KMS-11 (cell line): ENCODE results near the gene SERPINA9.
"Not testable (repeated sequence)": the region's sequence is repeated elsewhere in the genome, so short reads cannot be mapped to it uniquely, and the experiment has no call there.

ENCODE experiments used
- H2AFZ ChIP-seq: fragments of 200-600 bp; sonication (generic); 2 replicates; pipeline ENCODE4 v1.6.1; 2016; ENCODE audit warnings: antibody characterized with exemption, mixed run types, low read depth
- H3K27ac ChIP-seq: fragments of 200-600 bp; sonication (generic); 2 replicates; pipeline ENCODE4 v1.6.1; 2016; ENCODE audit warnings: mild to moderate bottlenecking, mixed run types
- H3K27me3 ChIP-seq: fragments of 200-600 bp; sonication (generic); 2 replicates; pipeline ENCODE4 v1.6.1; 2017; ENCODE audit warnings: mild to moderate bottlenecking, low read depth, mixed run types, moderate library complexity; ENCODE audit not compliant: insufficient read depth
- H3K36me3 ChIP-seq: fragments of 200-600 bp; sonication (generic); 2 replicates; pipeline ENCODE4 v1.6.1; 2017; ENCODE audit warnings: mild to moderate bottlenecking, mixed run types; ENCODE audit not compliant: insufficient read depth
- H3K4me1 ChIP-seq: fragments of 200-600 bp; sonication (generic); 2 replicates; pipeline ENCODE4 v1.6.1; 2016; ENCODE audit warnings: mild to moderate bottlenecking, low read depth, mixed run types; ENCODE audit not compliant: poor library complexity, severe bottlenecking
- H3K4me2 ChIP-seq: fragments of 200-600 bp; sonication (generic); 2 replicates; pipeline ENCODE4 v1.7.0; 2016; ENCODE audit warnings: mild to moderate bottlenecking, mixed run types
- H3K4me3 ChIP-seq: fragments of 200-600 bp; sonication (generic); IDR thresholded peaks from 2 replicates; pipeline ENCODE4 v1.6.1; 2017; ENCODE audit warnings: low read depth, low read length, mixed read lengths; ENCODE audit not compliant: insufficient read depth
- H3K79me2 ChIP-seq: fragments of 200-600 bp; sonication (generic); 2 replicates; pipeline ENCODE4 v1.6.1; 2016; ENCODE audit warnings: low read depth, mixed run types; ENCODE audit not compliant: insufficient read depth
- H3K9ac ChIP-seq: fragments of 200-600 bp; sonication (generic); 2 replicates; pipeline ENCODE4 v1.6.1; 2016; ENCODE audit warnings: mild to moderate bottlenecking, mixed run types
- H4K20me1 ChIP-seq: fragments of 200-600 bp; sonication (generic); 2 replicates; pipeline ENCODE4 v1.6.1; 2016; ENCODE audit warnings: mild to moderate bottlenecking, mixed run types; ENCODE audit not compliant: insufficient read depth
- TF ChIP-seq, protein P1 (sequence below): fragments of 200-600 bp; sonication (generic); conservative IDR thresholded peaks from 2 replicates; pipeline ENCODE4 v1.6.1; 2017; ENCODE audit warnings: low read depth, mild to moderate bottlenecking, antibody characterized with exemption, low read length, moderate library complexity, mixed read lengths

SERPINA9 gene

DNA sequence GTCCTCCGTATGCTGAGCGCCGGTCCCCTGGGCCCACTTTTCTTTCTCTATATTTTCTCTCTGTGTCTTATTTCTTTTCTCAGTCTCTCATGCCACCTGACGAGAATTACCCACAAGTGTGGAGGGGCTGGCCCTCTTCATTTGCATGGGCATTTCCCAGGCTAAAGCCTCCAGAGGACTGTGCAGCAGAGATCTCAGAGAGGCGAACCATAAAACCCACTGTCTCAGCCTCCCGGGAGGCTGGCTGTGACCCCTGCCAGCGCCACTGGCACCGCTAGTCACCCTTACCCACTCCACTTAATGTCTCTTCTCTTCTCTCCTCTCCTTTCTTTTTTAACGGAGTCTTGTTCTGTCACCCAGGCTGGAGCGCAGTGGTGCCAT is 7.1 kb upstream of the SERPINA9 start:
- H2AFZ ChIP-seq = no peak overlapping the region
- no peaks in the 10 kb centered on the region for H4K20me1 ChIP-seq
- no peak overlapping the region for H3K4me2 ChIP-seq
- H3K79me2 ChIP-seq = no peaks in the 10 kb centered on the region
- no peak overlapping the region for H3K9ac ChIP-seq
- H3K4me3 ChIP-seq = no peak overlapping the region
- H3K4me1 ChIP-seq = no peaks in the 10 kb centered on the region
- no peak overlapping the region for H3K27ac ChIP-seq
- TF ChIP-seq, protein P1, sequence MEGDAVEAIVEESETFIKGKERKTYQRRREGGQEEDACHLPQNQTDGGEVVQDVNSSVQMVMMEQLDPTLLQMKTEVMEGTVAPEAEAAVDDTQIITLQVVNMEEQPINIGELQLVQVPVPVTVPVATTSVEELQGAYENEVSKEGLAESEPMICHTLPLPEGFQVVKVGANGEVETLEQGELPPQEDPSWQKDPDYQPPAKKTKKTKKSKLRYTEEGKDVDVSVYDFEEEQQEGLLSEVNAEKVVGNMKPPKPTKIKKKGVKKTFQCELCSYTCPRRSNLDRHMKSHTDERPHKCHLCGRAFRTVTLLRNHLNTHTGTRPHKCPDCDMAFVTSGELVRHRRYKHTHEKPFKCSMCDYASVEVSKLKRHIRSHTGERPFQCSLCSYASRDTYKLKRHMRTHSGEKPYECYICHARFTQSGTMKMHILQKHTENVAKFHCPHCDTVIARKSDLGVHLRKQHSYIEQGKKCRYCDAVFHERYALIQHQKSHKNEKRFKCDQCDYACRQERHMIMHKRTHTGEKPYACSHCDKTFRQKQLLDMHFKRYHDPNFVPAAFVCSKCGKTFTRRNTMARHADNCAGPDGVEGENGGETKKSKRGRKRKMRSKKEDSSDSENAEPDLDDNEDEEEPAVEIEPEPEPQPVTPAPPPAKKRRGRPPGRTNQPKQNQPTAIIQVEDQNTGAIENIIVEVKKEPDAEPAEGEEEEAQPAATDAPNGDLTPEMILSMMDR = no peak
- no peaks in the 10 kb centered on the region for H3K27me3 ChIP-seq
- H3K36me3 ChIP-seq = no peaks in the 10 kb centered on the region

DNA sequence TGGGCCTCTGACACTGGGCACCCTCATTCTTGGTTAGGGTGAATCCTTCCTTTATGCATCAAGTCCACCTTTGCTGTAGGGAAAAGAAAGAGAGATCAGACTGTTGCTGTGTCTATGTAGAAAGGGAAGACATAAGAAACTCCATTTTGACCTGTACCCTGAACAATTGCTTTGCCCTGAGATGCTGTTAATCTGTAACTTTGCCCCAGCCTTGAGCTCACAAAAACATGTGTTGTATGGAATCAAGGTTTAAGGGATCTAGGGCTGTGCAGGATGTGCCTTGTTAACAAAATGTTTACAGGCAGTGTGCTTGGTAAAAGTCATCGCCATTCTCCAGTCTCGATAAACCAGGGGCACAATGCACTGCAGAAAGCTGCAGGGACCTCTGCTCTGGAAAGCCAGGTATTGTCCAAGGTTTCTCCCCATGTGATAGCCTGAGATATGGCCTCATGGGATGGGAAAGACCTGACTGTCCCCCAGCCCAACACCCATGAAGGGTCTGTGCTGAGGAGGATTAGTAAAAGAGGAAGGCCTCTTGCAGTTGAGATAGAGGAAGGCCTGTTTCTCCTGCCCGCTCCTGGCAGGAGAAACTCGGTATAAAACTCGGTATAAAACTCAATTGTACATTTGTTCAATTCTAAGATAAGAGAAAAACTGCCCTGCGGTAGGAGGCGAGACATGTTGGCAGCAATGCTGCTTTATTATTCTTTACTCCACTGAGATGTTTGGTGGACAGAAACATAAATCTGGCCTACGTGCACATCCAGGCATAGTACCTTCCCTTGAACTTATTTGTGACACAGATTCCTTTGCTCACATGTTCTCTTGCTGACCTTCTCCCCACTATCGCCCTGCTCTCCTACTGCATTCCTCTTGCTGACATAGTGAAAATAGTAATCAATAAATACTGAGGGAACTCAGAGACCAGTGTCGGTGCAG is 6.4 kb upstream of the SERPINA9 start:
- H4K20me1 ChIP-seq, H3K36me3 ChIP-seq, H3K79me2 ChIP-seq, H2AFZ ChIP-seq, H3K27ac ChIP-seq, H3K4me3 ChIP-seq, H3K4me1 ChIP-seq, H3K4me2 ChIP-seq, H3K9ac ChIP-seq, H3K27me3 ChIP-seq: not testable (repeated sequence)

DNA sequence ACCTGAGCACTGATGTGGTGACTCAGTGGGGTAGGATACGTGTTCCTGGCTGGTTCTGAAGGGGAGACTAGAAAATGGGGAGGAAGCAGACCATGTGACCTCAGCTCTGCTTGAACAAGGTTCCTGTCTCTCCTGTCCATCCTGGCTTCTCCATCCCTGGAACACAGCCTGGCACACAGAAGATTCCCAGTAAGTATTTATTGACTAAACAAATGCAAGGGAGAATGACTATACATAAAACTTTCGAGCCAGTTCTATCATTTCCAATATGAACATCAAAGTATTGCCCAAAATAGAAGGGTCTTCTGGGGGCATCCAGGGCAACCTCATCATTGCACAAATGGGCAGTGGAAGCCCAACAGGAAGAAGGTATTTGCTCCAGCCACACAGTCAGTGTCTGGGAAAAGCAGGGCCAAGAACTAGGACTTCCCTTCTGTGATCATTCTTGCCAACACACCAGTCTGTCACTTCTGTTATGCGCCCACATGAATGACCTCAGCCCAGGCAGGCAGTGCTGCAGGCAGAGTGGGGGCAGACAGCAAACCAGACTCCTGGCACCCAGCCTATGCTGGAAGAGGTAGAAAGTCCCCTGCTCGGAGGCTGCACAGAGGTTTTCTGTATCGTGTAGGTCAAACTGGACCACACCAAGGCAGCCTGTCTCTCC is 5.6 kb upstream of the SERPINA9 start:
- H3K27ac ChIP-seq = no peak overlapping the region
- H3K4me3 ChIP-seq = no peak overlapping the region
- no peak overlapping the region for H3K9ac ChIP-seq

DNA sequence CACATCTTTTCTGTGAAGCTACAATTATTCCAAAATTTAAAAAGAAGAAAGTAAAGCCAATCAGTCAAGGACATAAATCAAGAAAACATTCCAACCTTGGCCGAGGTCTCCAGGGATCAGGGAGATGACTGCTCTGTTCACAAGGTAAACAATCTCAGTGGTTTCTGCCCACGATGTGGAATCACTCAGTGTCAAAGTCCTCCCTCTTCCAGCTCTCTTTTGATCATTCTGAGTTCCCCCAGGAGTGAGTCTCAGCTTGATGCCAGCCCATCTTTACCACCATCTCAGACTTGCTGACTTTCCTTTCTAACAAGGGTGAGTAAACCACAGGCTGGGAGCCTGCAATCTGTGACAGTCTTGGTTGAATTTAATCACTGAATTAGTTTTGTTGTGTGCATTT is 4.8 kb upstream of the SERPINA9 start:
- Histone ChIP-seq H3K4me1 (no peaks in the 10 kb centered on the region), H3K9ac (no peak overlapping the region), H4K20me1 (no peaks in the 10 kb centered on the region), H3K4me2 (no peak overlapping the region), H3K36me3 (no peaks in the 10 kb centered on the region), H3K4me3 (no peak overlapping the region), H2AFZ (no peak overlapping the region), H3K27me3 (no peaks in the 10 kb centered on the region), H3K79me2 (no peaks in the 10 kb centered on the region), H3K27ac (no peak overlapping the region)
- TF ChIP-seq, protein P1 = no peak

More for the DNA sequence above, 5.6 kb upstream of the SERPINA9 start:
- H3K4me2 ChIP-seq = no peak overlapping the region
- H3K4me1 ChIP-seq = no peaks in the 10 kb centered on the region
- H2AFZ ChIP-seq = no peak overlapping the region
- H3K27me3 ChIP-seq = no peaks in the 10 kb centered on the region
- TF ChIP-seq, protein P1 = no peak
- H4K20me1 ChIP-seq = no peaks in the 10 kb centered on the region
- no peaks in the 10 kb centered on the region for H3K36me3 ChIP-seq
- no peaks in the 10 kb centered on the region for H3K79me2 ChIP-seq

DNA sequence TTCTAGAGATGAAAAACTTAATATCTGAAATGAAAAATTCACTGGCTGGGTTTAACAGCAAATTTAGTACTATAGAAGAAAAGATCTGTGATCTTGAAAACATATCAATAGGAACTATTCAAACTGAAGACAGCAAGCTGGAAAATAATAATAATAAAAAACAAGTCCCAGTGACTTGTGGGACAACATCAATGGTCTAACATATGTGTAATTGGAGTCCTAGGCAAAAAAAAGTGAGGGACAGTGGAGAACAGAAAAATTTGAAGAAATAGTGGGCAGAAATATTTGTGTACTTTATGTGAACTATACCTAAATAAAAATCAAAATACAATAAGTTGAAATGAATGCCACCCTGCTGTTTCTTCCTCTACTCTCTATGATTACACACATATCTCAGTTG is 2.4 kb upstream of the SERPINA9 start:
- Histone ChIP-seq H3K36me3 (no peaks in the 10 kb centered on the region), H3K27ac (no peak overlapping the region), H3K9ac (no peak overlapping the region), H3K4me2 (no peak overlapping the region), H3K4me1 (no peaks in the 10 kb centered on the region), H2AFZ (no peak overlapping the region), H4K20me1 (no peaks in the 10 kb centered on the region), H3K27me3 (no peaks in the 10 kb centered on the region), H3K4me3 (no peak overlapping the region), H3K79me2 (no peaks in the 10 kb centered on the region)
- TF ChIP-seq, protein P1 = no peak
